VCaP (cell line): ENCODE data around the gene PPP1R8.
"Not testable (repeated sequence)": the region's sequence is repeated elsewhere in the genome, so short reads cannot be mapped to it uniquely, and the experiment has no call there.

Experiments
- H3K27ac ChIP-seq: fragments of 450-650 bp; 2 replicates; pipeline ENCODE4 v1.5.1; 2017
- TF ChIP-seq, protein P1 (sequence below): fragments of 450-650 bp; conservative IDR thresholded peaks from 2 replicates; pipeline ENCODE4 v1.5.1; 2017; ENCODE audit warnings: mild to moderate bottlenecking, moderate library complexity

PPP1R8 gene

DNA sequence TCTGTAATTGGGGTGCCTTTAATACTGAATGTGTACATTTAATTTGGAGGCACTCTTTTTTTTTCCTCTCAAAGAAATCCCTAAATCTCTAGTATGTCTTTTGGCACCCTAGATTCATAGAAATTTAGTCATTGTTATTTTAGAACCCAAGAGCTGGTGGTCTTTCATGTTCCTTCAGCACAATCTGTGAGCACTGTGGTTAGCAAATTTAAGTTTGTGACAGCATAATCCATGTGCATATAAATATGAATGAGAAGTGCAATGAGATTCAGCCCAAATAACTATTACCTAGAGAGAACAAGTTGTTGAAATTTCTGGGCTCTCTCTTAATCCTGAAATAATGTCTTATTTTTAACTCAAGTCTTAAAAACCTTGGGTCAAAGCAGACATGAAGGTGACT is 4.5 kb downstream of the PPP1R8 start:
- TF ChIP-seq, protein P1, sequence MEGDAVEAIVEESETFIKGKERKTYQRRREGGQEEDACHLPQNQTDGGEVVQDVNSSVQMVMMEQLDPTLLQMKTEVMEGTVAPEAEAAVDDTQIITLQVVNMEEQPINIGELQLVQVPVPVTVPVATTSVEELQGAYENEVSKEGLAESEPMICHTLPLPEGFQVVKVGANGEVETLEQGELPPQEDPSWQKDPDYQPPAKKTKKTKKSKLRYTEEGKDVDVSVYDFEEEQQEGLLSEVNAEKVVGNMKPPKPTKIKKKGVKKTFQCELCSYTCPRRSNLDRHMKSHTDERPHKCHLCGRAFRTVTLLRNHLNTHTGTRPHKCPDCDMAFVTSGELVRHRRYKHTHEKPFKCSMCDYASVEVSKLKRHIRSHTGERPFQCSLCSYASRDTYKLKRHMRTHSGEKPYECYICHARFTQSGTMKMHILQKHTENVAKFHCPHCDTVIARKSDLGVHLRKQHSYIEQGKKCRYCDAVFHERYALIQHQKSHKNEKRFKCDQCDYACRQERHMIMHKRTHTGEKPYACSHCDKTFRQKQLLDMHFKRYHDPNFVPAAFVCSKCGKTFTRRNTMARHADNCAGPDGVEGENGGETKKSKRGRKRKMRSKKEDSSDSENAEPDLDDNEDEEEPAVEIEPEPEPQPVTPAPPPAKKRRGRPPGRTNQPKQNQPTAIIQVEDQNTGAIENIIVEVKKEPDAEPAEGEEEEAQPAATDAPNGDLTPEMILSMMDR, result no peak
- peak overlapping the region; percentile 28 for H3K27ac ChIP-seq

DNA sequence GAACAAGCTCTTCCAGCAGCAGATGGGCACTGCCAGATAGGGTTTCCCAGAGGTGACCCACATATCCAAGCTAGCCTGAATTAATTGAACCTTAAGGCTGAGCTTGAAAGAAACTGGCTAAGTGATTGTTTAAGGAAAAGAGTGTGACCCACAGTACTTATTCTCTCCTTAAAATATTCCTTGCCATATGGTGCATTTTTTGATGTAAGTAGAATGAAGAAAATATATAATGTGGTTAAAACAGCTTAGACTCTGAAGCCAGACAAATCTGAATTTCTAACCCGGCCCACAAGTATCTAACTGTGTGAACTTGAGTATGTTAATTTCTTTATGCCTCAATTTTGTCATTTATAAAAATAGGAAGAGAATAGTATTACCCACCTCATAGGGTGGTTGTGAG is 4.9 kb downstream of the PPP1R8 start:
- TF ChIP-seq, protein P1, result no peak

DNA sequence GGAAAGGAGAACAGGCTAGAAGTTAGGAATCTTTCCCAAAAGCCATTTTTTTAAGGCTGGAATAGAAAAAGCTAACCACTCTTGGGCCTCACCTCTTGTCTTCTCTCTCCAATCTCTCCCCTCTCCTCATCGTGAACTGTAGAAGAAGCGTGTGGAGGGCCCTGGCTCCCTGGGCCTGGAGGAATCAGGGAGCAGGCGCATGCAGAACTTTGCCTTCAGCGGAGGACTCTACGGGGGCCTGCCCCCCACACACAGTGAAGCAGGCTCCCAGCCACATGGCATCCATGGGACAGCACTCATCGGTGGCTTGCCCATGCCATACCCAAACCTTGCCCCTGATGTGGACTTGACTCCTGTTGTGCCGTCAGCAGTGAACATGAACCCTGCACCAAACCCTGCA is 19.4 kb downstream of the PPP1R8 start:
- TF ChIP-seq, protein P1, result no peak

More for the DNA sequence above, 4.9 kb downstream of the PPP1R8 start:
- no peak overlapping the region; the same call in 1 of the 2 replicates for H3K27ac ChIP-seq

DNA sequence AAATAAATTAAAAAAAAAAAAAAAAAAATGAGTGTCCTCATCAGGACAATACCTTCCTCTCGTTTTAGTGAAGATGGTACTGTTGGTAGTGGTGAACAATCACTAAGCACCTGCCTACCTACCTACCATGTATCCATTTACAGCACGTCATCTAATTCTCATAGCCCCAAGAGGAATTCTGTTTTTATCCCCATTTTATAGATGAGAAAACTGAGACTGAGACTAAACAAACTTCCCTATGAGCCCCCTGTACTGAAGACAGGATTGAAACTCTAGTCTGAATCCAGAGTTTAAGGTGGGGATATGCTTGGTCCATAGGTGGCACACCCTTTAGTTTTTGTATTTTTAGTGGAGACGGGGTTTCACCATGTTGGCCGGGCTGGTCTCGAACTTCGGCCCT is 24.5 kb downstream of the PPP1R8 start:
- no peak overlapping the region for H3K27ac ChIP-seq
- TF ChIP-seq, protein P1, result no peak

More for the DNA sequence above, 19.4 kb downstream of the PPP1R8 start:
- H3K27ac ChIP-seq, result no peak overlapping the region

DNA sequence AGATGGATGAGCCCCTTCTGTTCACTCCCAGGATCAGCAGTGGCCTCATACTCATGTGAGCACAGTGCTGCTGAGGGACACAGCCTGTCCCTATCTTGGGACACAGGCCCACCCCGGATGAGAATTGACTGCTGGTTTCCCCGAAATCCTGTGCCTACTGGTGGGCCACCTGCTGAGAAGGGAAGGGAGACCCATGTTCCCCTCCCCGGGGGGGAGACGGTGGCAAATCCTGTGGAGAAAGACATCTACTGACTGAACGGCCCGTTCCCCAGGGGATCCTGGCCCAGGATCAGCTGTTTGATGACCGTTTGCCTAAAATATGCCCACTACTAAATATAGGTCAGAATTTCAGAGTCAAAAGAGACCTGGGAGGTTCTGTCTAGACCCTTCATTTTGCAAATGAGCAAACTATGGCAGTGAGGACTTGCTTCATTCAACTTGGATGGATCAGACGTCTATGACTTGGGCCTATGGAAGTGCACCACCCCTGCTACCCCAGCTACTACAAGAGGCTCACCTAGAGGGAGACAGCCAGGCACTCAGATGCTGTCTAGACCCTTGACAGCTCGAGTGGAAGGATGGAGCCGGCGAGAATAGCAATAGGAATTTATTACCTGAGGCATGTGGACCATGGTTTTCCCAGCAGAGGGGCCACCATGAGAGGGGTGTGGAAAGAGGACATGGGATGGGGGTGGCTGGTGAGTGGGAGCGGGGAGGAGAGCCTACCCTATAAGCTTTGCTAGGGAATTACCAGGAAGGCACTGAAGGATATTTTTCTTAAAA is 26.2 kb downstream of the PPP1R8 start:
- TF ChIP-seq, protein P1, result no peak

DNA sequence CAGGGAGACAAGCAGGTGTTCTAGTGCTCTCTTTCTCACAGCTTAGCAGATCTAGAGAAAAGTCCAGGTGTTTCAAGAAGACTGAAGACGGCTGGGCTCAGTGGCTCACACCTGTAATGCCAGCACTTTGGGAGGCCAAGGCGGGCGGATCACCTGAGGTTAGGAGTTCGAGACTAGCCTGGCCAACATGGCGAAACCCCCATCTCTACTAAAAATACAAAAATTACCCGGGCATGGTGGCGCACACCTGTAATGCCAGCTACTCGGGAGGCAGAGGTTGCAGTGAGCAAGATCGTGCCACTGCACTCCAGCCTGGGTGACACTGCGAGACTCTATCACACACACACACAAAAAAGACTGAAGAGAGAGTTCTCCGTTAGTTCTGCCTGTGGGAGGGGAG is 27.0 kb downstream of the PPP1R8 start:
- H3K27ac ChIP-seq, result not testable (repeated sequence)

More for the DNA sequence above, 26.2 kb downstream of the PPP1R8 start:
- no peak overlapping the region for H3K27ac ChIP-seq

DNA sequence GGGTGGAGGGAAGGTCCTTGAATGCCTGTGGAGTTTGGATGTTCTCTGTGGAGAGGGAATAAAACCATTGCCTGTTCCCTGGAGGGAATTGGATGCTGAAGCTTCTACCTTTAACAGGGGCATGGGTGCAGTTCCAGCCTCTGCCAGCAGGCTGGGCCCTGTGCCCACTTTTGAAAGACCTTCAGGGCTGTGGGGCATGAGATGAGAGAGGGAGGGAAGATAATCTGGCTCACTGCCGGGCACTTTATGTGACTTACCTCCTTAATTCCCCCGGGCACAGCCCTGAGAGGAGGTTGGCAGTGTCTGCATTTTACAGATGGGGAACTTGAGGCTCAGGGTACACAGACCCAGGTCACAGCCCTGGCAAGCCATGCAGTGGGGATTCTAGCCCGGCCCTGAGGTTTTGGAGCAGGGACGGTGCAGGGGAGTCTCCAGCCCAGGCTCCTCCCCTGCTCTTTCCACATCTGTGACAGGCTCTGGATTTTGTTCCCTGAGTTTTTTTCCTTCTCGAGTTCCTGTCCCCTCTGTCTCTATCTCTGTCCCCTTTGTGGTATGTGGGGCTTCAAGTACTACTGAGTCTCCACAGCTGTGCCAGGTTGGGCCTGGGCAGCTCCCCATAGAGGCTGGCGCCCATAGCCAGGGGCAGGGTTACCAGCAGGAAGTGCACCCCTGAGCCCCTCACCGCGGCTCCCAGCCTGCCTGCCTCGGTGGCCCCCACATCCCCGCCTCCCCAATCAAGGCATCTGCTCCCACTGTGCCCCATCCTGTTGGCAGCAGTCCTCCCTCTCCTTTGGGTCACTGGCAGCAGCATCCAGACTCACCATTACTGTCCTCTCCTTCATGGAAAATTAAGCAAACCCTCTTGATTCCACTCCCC is 27.7 kb downstream of the PPP1R8 start:
- peak overlapping the region; percentile 31; the same call in 1 of the 2 replicates for H3K27ac ChIP-seq
- TF ChIP-seq, protein P1, result peak; percentile 92
